Stimulated activated CD8-positive, alpha-beta memory T cell treated with anti-CD3 and anti-CD28 coated beads, Interleukin-4, amount 100 ng/mL, for 4 hours (primary cell): ENCODE data around the gene CARMIL3.

Experiments used
- DNase-seq, 2 donors: peaks; one replicate each; pipeline ENCODE4 v3.0.0-alpha.2; 2020; ENCODE audit warnings: low read depth in 2 of 2, low spot score in 1 of 2

CARMIL3 gene

DNA sequence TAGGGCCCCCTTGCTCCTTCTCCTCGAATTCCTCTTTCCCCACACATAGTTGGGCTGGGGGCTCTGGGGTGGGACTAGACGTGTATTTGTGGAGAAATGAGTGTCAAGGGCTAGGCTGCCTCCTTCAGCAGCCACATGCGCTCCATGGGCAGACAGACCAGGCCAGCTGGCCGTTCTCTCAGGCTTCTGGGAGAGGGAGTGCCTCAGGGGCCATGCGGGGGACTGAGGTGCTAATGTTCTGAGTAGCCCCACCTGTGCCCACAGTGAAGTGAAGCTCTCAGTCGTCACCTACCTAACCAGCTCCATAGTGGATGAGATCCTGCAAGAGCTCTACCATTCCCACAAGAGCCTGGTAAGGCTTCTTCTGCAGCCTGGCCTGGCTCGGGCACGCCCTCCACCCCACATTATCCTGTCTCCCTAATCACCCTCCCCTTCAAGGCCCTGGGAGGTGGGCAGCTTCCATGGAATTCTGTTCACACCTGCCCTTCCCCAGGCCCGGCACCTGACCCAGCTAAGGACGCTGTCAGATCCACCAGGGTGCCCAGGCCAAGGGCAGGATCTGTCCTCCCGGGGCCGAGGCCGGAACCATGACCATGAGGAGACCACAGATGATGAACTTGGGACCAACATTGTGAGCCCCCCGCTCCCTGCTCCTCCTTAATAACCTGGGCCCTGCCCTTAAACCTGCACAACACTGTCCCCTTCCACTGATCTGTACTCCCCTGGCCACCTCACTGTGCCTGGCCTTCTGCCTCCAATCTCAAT lies 10.6 kb downstream of the CARMIL3 start:
- DNase-seq: no peak

DNA sequence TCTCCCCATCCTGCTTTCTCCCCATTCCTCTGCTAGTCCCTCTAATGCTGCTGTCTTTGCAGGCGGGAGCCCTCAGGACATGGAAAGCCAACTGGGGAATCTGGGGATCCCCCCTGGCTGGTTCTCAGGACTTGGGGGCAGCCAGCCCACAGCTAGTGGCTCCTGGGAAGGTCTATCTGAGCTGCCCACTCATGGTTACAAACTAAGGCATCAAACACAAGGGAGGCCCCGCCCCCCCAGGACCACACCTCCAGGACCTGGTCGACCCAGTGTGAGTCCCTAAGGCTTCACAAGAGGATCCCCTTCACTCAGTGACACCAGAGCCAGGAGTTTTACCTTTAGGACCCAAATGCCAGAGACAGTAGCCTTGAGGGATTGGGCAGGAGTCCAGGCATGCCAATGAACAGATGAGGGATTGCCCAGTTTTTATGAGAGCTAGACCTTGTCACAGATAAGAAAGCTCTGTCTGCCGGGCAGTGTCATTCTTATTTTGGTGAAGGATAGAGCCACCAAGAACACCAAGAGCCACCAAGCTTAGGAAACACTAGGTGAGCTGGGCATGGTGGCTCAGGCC lies 11.5 kb downstream of the CARMIL3 start:
- DNase-seq: no peak

DNA sequence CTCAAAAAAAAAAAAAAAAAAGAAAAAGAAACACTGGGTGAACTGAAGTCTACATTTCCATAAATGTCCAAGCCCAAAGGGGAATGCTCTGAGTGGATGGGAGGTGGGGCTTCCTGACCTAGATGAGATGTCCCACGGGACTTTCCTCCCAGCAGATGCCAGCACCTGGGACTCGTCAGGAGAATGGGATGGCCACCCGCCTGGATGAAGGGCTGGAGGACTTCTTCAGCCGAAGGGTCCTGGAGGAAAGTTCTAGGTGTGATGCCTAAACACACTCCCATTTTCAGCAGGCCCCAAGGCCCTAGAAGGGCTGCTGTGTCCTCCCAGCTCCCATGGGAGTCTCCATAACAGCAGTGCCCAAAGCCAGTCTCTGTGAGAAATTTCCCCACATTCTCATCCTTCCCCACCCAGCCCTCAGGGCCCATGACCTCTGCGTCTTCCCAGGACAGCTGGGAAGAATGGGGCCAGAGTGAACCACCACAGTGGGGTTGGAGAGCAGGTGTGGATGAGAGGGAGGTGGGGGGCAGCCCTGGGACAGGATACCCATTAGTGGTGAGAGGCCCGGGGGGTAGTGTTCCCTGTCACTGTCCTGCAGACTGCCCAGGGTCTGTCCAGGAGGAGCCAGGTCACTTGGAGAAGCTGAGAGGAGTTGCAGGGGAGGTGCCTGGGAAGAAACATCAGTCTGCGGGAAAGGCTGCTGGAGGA lies 12.4 kb downstream of the CARMIL3 start:
- DNase-seq: no peak

DNA sequence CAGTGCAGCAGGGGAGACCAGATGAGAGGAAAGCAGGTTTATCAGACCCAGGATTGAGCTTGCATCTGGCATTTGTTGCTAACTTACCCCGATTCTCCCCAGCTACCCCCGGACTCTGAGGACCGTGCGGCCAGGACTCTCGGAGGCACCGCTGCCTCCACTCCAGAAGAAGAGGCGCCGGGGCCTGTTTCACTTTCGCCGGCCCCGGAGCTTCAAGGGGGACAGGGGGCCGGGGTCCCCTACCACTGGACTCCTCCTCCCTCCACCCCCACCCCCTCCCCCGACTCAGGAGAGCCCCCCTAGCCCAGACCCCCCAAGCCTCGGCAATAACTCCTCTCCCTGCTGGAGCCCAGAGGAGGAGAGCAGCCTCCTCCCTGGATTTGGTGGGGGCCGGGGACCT lies 13.0 kb downstream of the CARMIL3 start:
- DNase-seq: no peak

DNA sequence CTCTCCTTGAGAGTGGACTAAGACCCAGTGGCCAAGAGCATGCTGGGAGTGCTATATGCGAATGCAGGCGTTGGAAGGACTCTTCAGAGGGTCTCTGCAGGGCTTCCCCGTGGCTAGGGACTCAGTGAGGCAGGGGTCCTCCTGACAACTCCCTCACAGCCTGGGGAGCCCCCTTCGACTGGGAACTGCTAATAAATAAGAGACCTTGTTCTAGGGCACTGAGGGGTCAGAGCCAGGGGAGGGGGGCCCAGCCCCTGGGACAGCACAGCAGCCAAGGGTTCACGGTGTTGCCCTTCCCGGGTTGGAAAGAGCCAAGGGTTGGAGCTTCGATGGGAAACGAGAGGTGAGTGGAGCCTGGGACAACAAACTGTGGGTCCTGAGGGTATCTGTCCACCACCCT lies 13.6 kb downstream of the CARMIL3 start:
- DNase-seq: no peak

DNA sequence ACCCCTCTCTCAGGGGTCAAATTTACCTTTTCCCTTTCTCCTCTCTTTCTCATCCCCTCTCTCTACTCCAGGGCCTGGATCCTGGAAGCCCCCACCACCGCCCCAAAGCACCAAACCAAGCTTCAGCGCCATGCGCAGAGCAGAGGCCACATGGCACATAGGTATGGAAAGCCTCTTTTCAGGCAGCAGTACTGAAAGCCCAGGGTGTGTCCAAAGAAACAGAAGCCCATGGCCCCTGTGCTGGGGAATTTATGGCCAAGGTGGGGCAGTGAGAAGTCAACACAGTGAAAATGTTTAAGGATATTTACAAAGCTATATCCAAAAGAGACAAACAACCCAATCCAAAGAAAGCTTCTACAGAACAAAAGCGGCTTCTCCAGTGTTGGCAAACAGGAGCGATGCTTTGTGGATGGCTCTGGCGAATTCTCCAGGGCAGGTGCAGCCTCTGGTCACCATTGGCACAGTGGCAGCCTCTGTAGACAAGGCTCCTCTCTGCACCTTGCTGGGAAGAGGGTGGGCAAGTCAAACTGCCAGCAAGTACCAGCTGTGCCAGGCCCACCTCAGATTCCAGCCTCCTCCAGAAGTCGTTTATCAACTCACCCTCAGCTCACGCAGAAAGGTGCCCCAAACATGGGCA lies 14.8 kb downstream of the CARMIL3 start:
- DNase-seq: no peak

DNA sequence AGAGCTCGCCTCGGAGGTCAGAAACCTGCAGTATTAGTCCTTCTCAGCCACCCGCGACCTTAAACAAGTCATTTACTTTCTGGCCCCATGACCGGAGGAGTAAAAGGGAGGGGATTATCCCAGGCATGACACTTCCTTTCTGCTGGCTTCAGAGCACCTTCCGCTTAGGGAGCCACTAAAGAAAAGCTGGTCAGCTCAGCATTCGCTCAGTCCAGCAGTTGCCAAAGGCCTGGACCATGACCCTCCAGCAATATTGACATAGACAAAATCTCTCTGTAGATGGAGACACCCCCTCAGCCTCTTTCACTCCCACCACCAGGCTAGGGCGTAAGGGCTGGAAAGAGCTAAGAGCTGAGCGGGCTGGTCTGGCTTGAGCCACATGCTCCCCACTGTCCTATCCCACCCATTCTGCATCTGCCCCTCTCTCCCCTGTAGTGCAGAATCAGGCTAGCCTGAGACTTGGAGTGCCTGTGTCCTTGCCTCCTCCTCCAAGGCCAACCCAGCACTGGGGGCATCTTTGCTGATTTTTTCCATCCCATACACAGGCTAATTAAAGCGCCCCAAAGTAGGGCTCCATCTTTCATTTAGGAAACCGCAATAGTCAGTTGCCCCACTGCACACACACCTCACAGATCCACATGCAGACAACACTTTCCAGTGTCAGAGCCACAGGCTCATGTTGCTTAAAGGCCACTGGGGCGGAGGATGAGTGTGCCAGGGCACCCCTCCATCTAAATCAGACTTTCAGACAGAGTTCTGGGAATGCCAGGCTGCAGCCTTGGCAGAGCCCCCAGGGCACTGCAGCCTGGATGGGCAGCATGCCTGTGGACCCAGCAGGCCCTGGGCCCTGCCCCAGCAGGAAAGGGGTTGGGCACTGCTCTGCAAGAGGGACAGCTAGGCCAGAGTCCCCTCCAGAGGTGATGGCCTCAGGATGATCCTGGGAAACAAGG lies 15.6 kb downstream of the CARMIL3 start:
- no peak for DNase-seq

DNA sequence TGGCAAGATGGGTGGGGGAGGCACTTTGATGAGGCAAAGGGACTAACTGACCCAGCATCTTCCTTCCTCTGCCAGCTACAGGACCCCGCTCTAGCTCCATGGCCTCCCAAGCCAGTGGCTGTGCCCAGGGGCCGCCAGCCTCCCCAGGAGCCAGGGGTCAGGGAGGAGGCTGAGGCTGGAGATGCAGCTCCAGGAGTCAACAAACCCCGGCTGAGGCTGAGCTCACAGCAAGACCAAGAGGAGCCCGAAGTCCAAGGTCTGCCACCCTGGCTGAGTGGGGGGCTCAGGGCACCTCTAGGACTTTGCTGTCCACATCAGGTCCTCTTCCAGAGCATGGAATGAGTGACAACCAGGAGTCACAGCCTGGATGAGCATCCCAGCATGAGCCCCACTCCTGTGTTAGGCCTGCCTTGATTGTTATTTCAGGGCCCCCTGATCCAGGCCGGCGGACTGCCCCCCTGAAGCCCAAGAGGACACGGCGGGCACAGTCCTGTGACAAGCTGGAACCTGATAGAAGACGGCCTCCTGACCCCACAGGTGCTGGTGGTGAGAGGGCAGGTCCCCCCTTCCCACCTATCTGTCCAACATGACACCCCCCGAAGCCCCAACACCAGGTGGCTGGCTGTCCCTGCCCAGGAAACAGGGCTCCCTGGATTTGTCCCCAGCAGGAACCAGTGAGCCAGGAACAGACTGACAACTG lies 17.1 kb downstream of the CARMIL3 start:
- DNase-seq: no peak

DNA sequence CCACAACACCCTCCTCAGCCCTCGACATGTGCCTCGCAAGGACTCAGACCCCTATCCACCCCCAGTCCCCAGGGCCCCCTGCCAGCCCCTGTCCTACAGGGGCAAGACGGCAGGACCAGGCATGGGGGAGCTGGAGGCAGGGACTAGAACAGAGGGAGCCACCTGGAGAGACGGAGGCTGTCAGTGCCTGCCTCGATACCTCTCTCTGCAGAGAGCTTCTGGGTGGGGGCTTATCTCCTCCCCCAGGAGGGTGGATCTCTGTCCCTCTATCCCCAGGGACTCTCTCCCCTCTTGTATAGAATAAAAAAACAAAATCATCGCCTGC lies 17.6 kb downstream of the CARMIL3 start:
- no peak for DNase-seq

DNA sequence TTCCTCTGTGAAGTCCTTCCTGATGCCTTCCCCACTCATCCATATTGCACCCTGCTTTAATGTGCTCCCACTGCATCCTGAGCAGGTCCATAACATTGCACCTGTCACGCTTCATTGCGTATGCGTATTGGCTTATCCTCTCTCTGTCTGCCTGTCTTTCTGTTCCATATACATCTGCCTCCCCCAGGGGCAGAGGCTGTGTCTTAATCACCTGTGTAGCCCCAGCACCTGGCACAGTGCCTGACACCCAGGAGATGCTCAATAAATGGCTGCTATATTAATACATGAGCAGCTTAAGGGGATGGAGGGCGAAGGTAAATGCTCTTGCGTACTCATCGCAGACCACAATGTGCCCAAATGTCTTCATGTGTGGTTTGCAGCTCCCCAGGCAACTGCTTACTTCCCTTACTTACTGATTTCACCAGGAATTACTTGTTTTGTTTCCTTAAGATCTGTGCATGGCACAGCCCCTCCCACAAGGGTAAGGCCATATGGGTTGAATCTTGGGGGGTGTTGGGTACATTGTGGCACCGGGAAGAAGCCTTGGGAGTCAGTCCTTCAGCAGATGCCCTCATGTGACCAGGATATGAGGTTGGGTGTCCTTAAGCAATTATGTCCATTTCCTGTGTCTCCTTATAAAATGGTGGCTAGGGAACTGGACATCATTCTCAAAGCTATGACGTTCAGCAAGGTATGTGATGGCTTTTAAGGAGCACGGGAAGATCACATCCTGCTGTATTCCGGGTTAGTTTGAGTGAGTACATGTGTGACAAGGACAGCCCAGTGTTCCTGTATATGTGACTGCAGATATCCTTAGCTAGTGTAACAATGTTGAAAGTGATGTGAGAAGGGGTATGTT lies 18.7 kb downstream of the CARMIL3 start:
- no peak for DNase-seq

DNA sequence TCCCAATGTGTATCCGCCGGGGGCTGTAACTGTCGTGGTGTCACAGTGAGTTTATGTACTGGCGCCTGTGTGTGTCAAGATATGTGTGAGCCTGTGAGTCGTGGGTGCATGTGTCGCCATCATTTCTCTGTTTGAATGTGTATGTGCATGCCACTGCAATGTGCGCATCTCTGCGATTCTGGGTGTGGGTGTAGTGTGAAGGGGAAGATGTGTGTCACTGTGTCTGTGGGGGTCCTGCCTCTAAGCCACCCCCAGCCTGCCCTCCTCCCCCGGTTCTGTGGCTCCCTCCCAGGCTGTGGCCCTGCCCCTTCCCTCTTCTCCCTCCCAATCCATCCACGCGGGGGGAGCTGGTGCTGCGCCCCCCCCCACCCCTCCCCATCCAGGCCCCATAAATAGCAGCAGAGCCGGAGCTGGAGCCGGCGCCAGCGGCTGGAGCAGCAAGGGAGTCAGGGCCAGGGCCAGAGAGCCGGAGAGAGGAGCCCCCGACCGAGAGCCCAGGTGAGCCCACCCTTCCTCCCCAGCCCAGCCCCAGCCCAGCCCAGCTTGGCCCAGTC lies 19.4 kb downstream of the CARMIL3 start, which contains the start of gene CPNE6:
CPNE6 (plus strand) TSS at position 419 of the 554 bp plus-strand sequence. CDS start 1,375 bp downstream, outside the sequence.
- no peak for DNase-seq

DNA sequence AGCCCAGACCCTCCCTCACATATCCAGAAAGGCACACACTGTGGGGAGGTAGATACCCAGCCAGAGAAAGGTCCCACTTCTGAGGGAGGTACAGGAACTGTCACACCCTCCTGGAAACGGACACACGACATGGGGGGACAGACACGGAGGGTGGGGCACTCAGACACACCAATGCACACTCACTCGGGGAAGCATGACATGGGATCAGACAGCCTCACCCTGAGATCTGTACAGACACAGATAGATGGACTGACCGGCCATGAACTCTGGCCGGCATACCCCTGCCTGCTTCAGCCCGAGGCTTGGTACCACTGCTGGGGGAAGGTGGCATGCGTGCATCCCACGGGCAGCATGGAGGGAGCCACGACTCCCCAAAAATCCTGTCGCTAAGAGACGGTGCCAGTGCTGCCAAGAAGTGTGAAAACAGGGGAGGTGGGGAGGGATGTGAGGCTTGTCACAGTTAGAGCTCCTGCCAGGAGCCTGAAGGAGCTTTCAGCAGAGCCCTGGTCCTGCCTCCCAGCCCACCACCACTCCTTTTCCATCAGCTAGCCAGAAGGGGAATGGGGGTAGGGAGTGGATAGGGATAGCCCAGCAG lies 20.1 kb downstream of the CARMIL3 start:
- no peak for DNase-seq

DNA sequence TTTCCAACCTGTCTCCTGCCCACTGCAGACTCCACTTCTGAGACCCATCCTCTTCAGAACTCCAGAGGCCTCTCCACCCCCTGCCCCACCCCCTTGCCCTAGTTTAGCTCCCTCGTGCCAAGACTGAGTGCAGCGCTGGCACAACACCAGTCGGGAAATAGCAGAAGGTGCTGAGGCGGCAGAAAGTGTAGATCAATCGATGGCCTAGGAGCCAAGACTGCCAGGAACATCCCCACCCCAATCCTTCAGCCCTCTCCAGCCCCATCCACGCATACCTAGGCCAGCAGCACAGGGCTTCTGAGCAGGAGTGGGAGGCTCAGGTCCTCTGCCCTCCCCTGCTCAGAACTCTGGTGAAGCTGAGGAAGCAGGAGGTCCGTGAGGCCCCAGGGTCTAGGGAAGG lies 20.6 kb downstream of the CARMIL3 start:
- DNase-seq: no peak

DNA sequence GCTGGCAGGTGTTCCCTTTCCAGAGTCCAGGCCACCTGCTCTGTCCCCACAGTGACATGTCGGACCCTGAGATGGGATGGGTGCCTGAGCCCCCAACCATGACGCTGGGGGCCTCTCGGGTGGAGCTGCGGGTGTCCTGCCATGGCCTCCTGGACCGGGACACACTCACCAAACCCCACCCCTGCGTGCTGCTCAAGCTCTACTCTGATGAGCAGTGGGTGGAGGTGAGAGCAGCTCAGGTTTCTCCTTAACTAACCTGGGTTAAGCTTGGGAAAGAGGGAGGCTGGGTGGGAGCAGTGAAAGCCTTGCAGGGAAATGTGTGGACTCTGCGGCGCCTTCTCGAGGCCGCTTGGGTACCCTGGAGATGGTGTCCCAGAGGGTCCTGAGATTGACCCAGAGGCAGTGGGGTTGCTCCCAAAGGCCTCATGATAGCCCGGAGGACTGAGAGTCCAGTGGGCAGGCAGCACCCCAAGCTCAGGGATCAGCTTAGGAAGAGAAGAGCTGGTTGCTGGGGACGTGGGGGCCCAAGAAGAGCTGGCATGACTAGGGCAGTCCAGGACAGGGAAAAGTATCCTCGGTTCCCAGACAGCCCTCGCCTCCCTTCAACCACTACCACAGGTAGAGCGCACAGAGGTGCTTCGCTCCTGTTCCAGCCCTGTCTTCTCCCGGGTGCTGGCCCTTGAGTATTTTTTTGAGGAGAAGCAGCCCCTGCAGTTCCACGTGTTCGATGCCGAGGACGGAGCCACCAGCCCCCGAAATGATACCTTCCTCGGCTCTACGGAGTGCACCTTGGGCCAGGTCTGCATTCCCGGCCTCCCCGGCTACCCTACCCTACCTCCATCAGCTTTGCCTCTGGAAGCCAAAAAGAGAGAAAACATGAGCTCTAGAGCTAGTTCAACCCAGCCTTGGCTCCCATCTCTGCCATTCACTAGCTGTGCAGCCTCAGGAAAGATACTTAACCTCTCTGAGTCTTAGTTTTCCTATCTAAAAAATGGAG lies 21.4 kb downstream of the CARMIL3 start:
- DNase-seq: no peak

DNA sequence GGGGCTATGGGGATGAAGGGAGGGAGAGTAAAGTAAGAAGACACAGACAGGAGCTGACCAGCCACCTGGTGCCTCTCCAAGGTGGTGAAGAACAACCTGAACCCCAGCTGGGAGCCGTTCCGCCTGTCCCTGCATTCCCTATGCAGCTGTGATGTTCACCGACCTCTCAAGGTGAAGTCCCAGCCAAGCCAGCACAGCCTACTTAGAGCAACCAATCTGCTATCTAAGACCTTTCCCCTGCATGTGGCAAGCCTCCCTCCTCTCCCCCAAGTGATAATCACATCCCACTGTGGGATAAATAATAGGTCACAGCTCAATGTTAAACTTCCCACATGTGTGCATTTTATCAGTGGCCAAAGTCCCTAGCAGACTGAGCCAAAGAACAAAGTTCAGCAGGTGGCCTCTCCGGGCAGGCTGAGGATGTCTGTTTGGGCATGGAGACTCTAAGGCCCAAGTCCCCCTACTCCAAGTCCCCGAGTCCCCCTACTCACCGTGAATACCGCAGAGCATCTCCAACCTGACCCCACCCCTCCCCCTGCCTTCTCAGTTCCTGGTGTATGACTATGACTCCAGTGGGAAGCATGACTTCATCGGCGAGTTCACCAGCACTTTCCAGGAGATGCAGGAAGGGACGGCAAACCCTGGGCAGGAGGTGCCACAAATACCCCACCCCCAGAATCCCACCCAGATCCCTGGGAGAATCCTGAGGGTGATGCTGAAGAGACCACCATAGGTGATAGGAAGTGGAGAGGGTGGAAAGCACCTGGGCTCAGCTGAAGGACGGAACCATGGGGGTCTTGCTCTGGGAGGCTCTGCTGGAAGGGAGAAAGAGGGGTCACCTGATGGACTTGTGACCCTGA lies 23.0 kb downstream of the CARMIL3 start:
- DNase-seq: no peak

DNA sequence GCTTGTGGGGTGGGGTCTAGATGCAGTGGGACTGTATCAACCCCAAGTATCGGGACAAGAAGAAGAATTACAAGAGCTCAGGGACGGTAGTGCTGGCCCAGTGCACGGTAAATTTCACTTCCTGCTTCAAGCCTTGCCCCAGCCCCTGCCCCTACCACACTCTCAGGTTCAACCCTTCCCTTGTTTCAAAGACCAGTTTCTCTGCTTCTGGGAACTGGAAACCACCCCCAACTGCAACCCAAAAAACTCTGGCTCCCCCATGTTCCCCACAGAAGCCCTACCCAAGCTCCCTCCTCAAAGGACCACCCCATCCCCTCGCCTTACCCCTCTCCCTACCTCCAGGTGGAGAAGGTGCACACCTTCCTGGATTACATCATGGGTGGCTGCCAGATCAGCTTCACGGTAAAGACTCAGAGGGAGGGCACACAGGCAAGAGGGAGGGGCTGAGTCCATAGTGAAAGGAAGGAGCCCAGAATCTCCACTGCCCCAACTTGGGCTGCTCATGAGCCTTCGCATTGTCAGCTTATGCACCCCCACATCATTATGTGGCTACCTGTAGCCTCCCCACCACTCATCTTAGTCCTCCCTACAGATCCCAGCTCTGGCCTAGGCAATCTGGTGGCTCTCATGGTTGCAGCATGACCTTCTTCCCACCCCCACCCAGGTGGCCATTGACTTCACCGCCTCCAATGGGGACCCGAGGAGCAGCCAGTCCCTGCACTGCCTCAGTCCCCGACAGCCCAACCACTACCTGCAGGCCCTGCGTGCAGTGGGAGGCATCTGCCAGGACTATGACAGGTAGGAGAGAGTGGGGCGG lies 23.9 kb downstream of the CARMIL3 start:
- DNase-seq: no peak
